ENCODE results near the gene CRISP2.

The CRISP2 gene

GRCh38 chr6:49662231-49662891, 51.0 kb downstream of the CRISP2 start:
- DNase-seq (ENCODE audit: low read depth in 2 of 2), result no peak

GRCh38 chr6:49653942-49654341, 59.4 kb downstream of the CRISP2 start:
- no peak for DNase-seq (ENCODE audit: low read depth in 2 of 2)

GRCh38 chr6:49653438-49653837, 59.9 kb downstream of the CRISP2 start:
- no peak for DNase-seq (ENCODE audit: low read depth in 2 of 2)

GRCh38 chr6:49651239-49651638, 62.1 kb downstream of the CRISP2 start:
- no peak for DNase-seq (ENCODE audit: low read depth in 2 of 2)

GRCh38 chr6:49649988-49650387, 63.4 kb downstream of the CRISP2 start:
- DNase-seq (ENCODE audit: low read depth in 2 of 2), result no peak

- DNase-seq (ENCODE audit: low read depth in 2 of 2), result no peak
Observed at GRCh38 chr6:49648036-49648435, 65.3 kb downstream of the CRISP2 start.

GRCh38 chr6:49647476-49647875, 65.9 kb downstream of the CRISP2 start:
- no peak for DNase-seq (ENCODE audit: low read depth in 2 of 2)

- no peak for DNase-seq (ENCODE audit: low read depth in 2 of 2)
Observed at GRCh38 chr6:49646942-49647341, 66.4 kb downstream of the CRISP2 start.

- DNase-seq (ENCODE audit: low read depth in 2 of 2), result no peak
Observed at GRCh38 chr6:49646130-49646824, 67.1 kb downstream of the CRISP2 start.

- no peak for DNase-seq (ENCODE audit: low read depth in 2 of 2)
Observed at GRCh38 chr6:49645139-49645538, 68.2 kb downstream of the CRISP2 start.

Measured in stimulated activated CD8-positive, alpha-beta memory T cell treated with anti-CD3 and anti-CD28 coated beads, Interleukin-2, amount 100 ng/mL, for 48 hours (primary cell).